ENCODE measurements around the gene DLST.

The DLST gene

DNA sequence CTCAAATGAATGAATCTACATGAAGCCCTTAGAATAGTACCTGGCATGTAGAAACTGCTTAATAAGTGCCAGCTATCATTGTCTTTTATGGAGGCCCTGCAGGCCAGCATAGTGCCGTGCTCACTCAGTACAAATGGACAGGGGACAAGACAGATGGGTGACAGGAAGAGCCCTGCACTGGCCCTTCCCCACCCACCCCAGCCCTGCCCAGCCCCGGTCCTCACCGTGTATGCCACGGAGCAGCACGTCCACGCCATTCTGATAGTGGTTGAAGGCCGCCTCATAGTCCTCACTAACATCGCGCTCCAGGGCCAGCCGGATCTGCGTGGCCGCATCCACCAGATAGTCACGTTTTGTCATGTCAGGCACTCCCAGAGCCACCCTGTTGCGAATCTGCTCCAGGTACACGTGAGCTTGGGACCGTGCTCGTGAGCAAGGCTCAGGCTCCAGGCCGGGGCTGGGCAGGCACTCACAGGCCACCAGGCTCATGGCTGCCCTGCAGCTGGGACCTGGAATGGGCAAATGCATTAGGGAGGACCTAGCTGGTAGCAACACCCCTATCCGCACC lies 39.4 kb downstream of the DLST start:
- H4K8ac ChIP-seq (ENCODE audit: low read depth, low read length): no peak overlapping the region
- H3K18ac ChIP-seq (ENCODE audit: low read length): no peak overlapping the region
- no peak overlapping the region for H2BK120ac ChIP-seq (ENCODE audit: insufficient read depth, low read length, poor library complexity)
- no peak overlapping the region for H3K14ac ChIP-seq (ENCODE audit: low read length)
- no peaks in the 10 kb centered on the region for H3K27me3 ChIP-seq (ENCODE audit: insufficient read depth, low read length)
- H3K4me3 ChIP-seq (ENCODE audit: low read depth, low read length): no peak overlapping the region
- no peaks in the 10 kb centered on the region for H3K9me3 ChIP-seq (ENCODE audit: insufficient read depth, low read depth, low read length)
- no peak overlapping the region for H4K12ac ChIP-seq (ENCODE audit: low read depth, low read length)
- DNase-seq: no peak
- H3K79me1 ChIP-seq (ENCODE audit: low read length): no peaks in the 10 kb centered on the region
- peaks cover 4% of the 10 kb centered on the region in 2 experiments for H3K4me1 ChIP-seq (ENCODE audit: control insufficient read depth in 1 of 2, insufficient read depth in 2 of 2, low read length in 2 of 2)
- no peak overlapping the region for H3K27ac ChIP-seq (ENCODE audit: low read depth, low read length)
- no peaks in the 10 kb centered on the region for H3K79me2 ChIP-seq (ENCODE audit: control insufficient read depth, insufficient read depth, low read length, poor library complexity)
- no peak overlapping the region for H3K4ac ChIP-seq (ENCODE audit: low read depth, low read length)
- H2BK5ac ChIP-seq (ENCODE audit: low read depth, low read length, poor library complexity): no peak overlapping the region
- no CpG with 5 or more reads among the region's 19 CpGs for WGBS (ENCODE audit: extremely low coverage, insufficient coverage, insufficient read length)
- H3K9ac ChIP-seq (ENCODE audit: low read length): no peak overlapping the region
- no peak overlapping the region for H2BK12ac ChIP-seq (ENCODE audit: low read length)
- H2AK5ac ChIP-seq (ENCODE audit: low read length): no peak overlapping the region
- no peak overlapping the region for H4K91ac ChIP-seq (ENCODE audit: low read depth, low read length)
- H3K23ac ChIP-seq (ENCODE audit: low read length): no peak overlapping the region
- no peaks in the 10 kb centered on the region for H3K36me3 ChIP-seq (ENCODE audit: control insufficient read depth in 1 of 2, insufficient read depth in 2 of 2, low read length in 2 of 2)
- H3K4me2 ChIP-seq (ENCODE audit: low read length): no peak overlapping the region
- H2AFZ ChIP-seq (ENCODE audit: insufficient read depth, low read length, poor library complexity): no peak overlapping the region

DNA sequence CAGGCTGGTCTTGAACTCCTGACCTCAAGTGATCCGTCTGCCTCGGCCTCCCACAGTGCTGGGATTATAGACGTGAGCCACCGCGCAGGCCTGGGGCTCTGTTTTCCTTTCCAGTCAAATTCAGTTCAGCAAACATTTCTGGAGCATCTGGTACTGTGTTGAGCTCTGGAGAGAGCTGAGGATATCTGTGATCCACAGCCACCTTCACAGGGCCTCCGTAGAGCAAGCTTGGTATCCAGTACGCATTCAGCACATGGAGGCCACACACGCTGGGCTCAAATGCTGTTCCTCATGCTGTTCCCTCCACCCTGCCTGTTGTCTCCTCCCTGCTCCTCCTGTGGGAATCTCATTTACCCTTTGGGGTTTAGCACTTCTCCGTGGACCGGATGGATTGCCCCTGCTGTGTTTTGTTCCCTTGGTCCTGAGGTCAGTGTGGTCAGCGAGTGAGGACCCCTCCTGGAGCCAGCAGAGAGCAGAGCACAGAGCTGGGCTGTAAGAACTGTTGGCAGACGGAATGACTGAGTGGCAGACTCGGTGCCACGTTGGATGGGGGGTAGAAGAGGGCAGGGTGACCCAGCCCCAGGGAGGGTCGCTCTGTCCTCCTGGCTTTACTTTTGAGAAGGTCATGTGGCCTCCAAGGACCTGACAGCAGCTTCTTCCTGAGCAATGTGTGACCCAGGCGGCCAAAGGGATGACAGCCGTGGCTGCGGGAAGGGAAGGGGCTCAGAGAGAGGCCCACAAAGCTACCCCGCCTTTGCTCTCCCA lies 40.5 kb downstream of the DLST start:
- no CpG with 5 or more reads among the region's 19 CpGs for WGBS (ENCODE audit: extremely low coverage, insufficient coverage, insufficient read length)
- Histone ChIP-seq H3K4me1 (ENCODE audit: control insufficient read depth in 1 of 2, insufficient read depth in 2 of 2, low read length in 2 of 2) (peaks cover 4% of the 10 kb centered on the region in 2 experiments), H3K18ac (ENCODE audit: low read length) (no peak overlapping the region), H2AFZ (ENCODE audit: insufficient read depth, low read length, poor library complexity) (no peak overlapping the region), H3K27ac (ENCODE audit: low read depth, low read length) (no peak overlapping the region), H3K4ac (ENCODE audit: low read depth, low read length) (no peak overlapping the region), H3K9me3 (ENCODE audit: insufficient read depth, low read depth, low read length) (no peaks in the 10 kb centered on the region), H3K4me3 (ENCODE audit: low read depth, low read length) (no peak overlapping the region), H3K79me1 (ENCODE audit: low read length) (no peaks in the 10 kb centered on the region), H3K14ac (ENCODE audit: low read length) (no peak overlapping the region), H2BK12ac (ENCODE audit: low read length) (no peak overlapping the region), H4K91ac (ENCODE audit: low read depth, low read length) (no peak overlapping the region), H2BK120ac (ENCODE audit: insufficient read depth, low read length, poor library complexity) (no peak overlapping the region), H4K12ac (ENCODE audit: low read depth, low read length) (no peak overlapping the region), H3K4me2 (ENCODE audit: low read length) (peak overlapping the region; percentile 93), H3K36me3 (ENCODE audit: control insufficient read depth in 1 of 2, insufficient read depth in 2 of 2, low read length in 2 of 2) (no peaks in the 10 kb centered on the region), H2AK5ac (ENCODE audit: low read length) (no peak overlapping the region), H2BK5ac (ENCODE audit: low read depth, low read length, poor library complexity) (no peak overlapping the region), H3K9ac (ENCODE audit: low read length) (no peak overlapping the region), H3K23ac (ENCODE audit: low read length) (no peak overlapping the region), H3K27me3 (ENCODE audit: insufficient read depth, low read length) (no peaks in the 10 kb centered on the region), H4K8ac (ENCODE audit: low read depth, low read length) (no peak overlapping the region), H3K79me2 (ENCODE audit: control insufficient read depth, insufficient read depth, low read length, poor library complexity) (no peaks in the 10 kb centered on the region)
- DNase-seq: no peak

DNA sequence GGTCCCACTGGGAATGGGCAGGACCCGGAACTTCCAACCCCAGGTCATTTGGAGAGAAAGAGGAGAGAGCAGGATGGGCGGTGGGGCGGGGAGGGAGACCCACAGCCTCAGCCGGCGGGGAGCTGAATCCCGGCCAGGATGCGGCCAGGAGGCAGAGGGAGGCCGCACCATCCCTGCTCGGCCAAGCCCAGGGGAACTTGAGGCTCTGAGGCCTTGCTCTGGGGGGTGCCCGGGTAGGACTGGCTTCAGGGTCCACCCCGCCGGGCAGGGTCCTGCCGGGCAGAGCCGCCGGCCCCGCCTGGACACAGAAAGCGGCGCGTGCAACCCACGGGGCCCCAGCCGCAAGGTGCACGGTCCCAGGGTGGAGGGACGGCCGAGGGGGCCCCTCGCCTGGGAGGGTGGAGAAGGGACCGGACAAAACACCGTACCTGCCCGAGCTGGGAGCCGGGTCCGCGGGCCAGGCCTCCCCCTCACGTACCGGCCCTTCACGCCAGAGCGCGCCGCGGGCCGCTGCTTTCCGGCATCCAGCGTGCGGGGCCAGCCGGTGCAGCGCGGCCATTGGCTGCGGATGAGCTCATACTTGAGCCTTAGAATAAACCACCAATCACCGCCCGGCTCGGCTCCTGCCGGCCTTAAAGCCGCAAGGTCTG lies 41.2 kb downstream of the DLST start, which contains the start of gene RPS6KL1:
RPS6KL1 (minus strand) TSS at position 509 of the 650 bp plus-strand sequence. CDS start 1,719 bp downstream, outside the sequence.
- H3K9me3 ChIP-seq (ENCODE audit: insufficient read depth, low read depth, low read length): no peaks in the 10 kb centered on the region
- WGBS (ENCODE audit: extremely low coverage, insufficient coverage, insufficient read length): no CpG with 5 or more reads among the region's 51 CpGs
- peak; percentile 66 to 85 for DNase-seq

DNA sequence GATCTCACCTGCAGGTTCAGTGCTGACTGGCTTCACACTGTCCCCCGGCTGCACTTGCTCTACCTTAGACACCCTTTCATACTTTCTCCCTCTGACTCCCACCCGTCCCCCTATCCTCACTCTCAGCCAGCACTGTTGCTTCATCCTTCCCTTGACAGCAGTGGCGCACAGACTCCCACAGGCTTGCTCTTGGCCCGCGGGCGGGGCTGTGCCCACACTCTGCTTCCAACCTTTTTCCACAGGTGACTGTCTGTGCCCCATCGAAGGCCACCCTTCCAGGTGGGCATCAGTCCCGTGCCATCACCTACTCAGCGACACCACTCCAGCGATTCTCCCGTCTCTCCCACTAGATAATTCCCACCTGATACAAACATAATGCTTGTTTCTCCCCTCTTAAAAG lies 42.3 kb downstream of the DLST start:
- Histone ChIP-seq H4K8ac (ENCODE audit: low read depth, low read length) (no peak overlapping the region), H4K12ac (ENCODE audit: low read depth, low read length) (no peak overlapping the region), H2BK120ac (ENCODE audit: insufficient read depth, low read length, poor library complexity) (no peak overlapping the region), H2BK5ac (ENCODE audit: low read depth, low read length, poor library complexity) (no peak overlapping the region), H2BK12ac (ENCODE audit: low read length) (no peak overlapping the region), H3K4me1 (ENCODE audit: control insufficient read depth in 1 of 2, insufficient read depth in 2 of 2, low read length in 2 of 2) (peaks cover 4% of the 10 kb centered on the region in 2 experiments), H3K27ac (ENCODE audit: low read depth, low read length) (no peak overlapping the region), H3K9ac (ENCODE audit: low read length) (no peak overlapping the region), H3K4me3 (ENCODE audit: low read depth, low read length) (no peak overlapping the region), H3K23ac (ENCODE audit: low read length) (no peak overlapping the region), H3K36me3 (ENCODE audit: control insufficient read depth in 1 of 2, insufficient read depth in 2 of 2, low read length in 2 of 2) (no peaks in the 10 kb centered on the region), H3K18ac (ENCODE audit: low read length) (no peak overlapping the region), H3K79me2 (ENCODE audit: control insufficient read depth, insufficient read depth, low read length, poor library complexity) (no peaks in the 10 kb centered on the region), H4K91ac (ENCODE audit: low read depth, low read length) (no peak overlapping the region), H2AFZ (ENCODE audit: insufficient read depth, low read length, poor library complexity) (no peak overlapping the region), H3K9me3 (ENCODE audit: insufficient read depth, low read depth, low read length) (no peaks in the 10 kb centered on the region), H3K4me2 (ENCODE audit: low read length) (no peak overlapping the region), H3K14ac (ENCODE audit: low read length) (no peak overlapping the region), H3K4ac (ENCODE audit: low read depth, low read length) (no peak overlapping the region), H3K27me3 (ENCODE audit: insufficient read depth, low read length) (no peaks in the 10 kb centered on the region), H3K79me1 (ENCODE audit: low read length) (no peaks in the 10 kb centered on the region), H2AK5ac (ENCODE audit: low read length) (no peak overlapping the region)
- DNase-seq: no peak
- no CpG with 5 or more reads among the region's 11 CpGs for WGBS (ENCODE audit: extremely low coverage, insufficient coverage, insufficient read length)

More for the DNA sequence above, 41.2 kb downstream of the DLST start, which contains the start of gene RPS6KL1:
- no peaks in the 10 kb centered on the region for H3K79me1 ChIP-seq (ENCODE audit: low read length)
- no peaks in the 10 kb centered on the region for H3K36me3 ChIP-seq (ENCODE audit: control insufficient read depth in 1 of 2, insufficient read depth in 2 of 2, low read length in 2 of 2)
- no peak within 1 kb of the TSS for H3K4ac ChIP-seq (ENCODE audit: low read depth, low read length)
- H3K4me3 ChIP-seq (ENCODE audit: low read depth, low read length): peak within 1 kb of the TSS; percentile 77
- no peaks in the 10 kb centered on the region for H3K79me2 ChIP-seq (ENCODE audit: control insufficient read depth, insufficient read depth, low read length, poor library complexity)
- H2BK12ac ChIP-seq (ENCODE audit: low read length): no peak within 1 kb of the TSS
- H3K4me2 ChIP-seq (ENCODE audit: low read length): peak within 1 kb of the TSS; percentile 93
- no peak within 1 kb of the TSS for H3K27ac ChIP-seq (ENCODE audit: low read depth, low read length)
- no peak within 1 kb of the TSS for H3K23ac ChIP-seq (ENCODE audit: low read length)
- no peak within 1 kb of the TSS for H2AK5ac ChIP-seq (ENCODE audit: low read length)
- no peak within 1 kb of the TSS for H4K91ac ChIP-seq (ENCODE audit: low read depth, low read length)
- no peak within 1 kb of the TSS for H2BK5ac ChIP-seq (ENCODE audit: low read depth, low read length, poor library complexity)
- no peak within 1 kb of the TSS for H3K14ac ChIP-seq (ENCODE audit: low read length)
- peak within 1 kb of the TSS; percentile 11 for H4K12ac ChIP-seq (ENCODE audit: low read depth, low read length)
- peak within 1 kb of the TSS; percentile 68 for H2AFZ ChIP-seq (ENCODE audit: insufficient read depth, low read length, poor library complexity)
- no peak within 1 kb of the TSS for H3K9ac ChIP-seq (ENCODE audit: low read length)
- peak within 1 kb of the TSS; percentile 51 for H4K8ac ChIP-seq (ENCODE audit: low read depth, low read length)
- peaks cover 4% of the 10 kb centered on the region in 2 experiments for H3K4me1 ChIP-seq (ENCODE audit: control insufficient read depth in 1 of 2, insufficient read depth in 2 of 2, low read length in 2 of 2)
- H2BK120ac ChIP-seq (ENCODE audit: insufficient read depth, low read length, poor library complexity): no peak within 1 kb of the TSS
- H3K18ac ChIP-seq (ENCODE audit: low read length): no peak within 1 kb of the TSS
- H3K27me3 ChIP-seq (ENCODE audit: insufficient read depth, low read length): no peaks in the 10 kb centered on the region
